GM12872 (cell line): ENCODE data around the gene SLC12A7.

Experiments
- TF ChIP-seq, protein P1 (sequence below): IDR thresholded peaks from 3 replicates; pipeline ENCODE4 v1.5.1; 2011; ENCODE audit warnings: low read depth, mild to moderate bottlenecking, low read length, moderate library complexity; ENCODE audit not compliant: insufficient read depth

Gene SLC12A7

DNA sequence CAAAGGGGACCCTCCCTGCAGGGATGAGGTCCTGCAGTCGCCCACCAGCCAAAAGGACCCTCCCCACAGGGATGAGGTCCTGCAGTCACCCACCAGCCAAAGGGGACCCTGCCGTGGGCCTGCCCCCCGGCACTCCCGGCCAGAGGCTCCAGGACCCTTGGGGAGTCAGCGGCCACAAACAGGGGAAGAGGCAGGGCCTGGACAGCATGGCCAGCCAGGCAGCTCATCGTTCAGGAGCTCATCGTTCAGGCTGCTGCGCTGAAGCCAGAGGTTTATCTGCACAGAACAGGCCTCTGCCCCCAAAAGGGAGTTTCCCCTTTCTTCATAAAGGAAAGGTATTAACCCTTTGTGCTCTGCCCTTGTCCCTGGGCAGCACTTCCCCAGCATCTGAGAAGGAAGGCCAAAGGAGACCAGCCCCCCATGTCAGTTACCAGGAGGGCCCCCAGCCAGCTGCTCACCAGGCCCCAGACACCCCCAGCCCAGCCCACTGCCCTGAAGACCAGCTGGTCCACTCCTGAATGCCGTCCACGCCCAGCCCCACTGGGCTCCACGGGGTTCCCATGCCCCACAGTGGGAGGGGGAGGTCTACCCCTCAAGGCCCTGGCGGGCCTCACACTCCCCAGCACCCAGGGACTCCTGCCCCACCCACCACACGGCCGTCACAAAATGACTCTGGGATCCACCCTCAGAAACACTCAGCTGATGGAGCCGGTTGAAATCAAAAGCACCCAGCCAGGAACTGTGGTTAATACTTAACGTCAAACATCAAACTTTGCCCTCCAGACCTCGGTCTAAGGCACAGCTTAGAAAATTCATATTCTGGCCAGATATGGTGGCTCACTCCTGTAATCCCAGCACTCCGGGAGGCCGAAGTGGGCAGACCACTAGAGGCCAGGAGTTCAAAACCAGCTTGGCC is 6.3 kb downstream of the SLC12A7 start:
- TF ChIP-seq, protein P1, sequence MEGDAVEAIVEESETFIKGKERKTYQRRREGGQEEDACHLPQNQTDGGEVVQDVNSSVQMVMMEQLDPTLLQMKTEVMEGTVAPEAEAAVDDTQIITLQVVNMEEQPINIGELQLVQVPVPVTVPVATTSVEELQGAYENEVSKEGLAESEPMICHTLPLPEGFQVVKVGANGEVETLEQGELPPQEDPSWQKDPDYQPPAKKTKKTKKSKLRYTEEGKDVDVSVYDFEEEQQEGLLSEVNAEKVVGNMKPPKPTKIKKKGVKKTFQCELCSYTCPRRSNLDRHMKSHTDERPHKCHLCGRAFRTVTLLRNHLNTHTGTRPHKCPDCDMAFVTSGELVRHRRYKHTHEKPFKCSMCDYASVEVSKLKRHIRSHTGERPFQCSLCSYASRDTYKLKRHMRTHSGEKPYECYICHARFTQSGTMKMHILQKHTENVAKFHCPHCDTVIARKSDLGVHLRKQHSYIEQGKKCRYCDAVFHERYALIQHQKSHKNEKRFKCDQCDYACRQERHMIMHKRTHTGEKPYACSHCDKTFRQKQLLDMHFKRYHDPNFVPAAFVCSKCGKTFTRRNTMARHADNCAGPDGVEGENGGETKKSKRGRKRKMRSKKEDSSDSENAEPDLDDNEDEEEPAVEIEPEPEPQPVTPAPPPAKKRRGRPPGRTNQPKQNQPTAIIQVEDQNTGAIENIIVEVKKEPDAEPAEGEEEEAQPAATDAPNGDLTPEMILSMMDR = no peak

DNA sequence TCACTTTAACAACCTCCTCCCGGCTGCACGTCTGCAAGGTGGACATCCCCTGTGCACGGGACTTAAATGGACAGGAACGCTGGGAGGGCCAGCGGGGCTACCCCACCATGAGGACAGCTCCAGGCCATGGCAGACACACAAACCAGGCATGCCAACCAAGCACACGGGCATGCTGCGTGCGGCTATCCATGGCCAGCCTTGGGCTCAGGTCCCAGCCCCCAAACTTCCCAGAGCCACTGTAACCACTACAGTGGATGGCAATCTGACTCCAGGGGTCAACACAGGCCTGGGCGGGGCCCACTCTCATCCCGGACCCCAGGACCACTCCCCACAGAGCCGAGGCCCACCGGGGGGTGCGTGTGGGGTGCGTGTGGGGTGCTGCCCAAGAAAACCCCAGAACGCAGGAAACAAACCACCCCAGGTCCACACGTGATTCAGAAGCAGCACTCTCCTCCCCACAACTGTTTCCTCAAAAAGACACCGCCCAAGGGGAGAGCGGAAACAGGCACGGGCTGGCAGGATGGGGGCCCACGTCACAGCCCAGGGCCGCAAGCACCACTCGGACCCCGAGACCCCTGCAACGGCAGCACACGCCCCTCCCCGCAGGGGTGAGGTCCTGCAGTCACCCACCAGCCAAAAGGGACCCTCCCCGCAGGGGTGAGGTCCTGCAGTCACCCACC is 7.4 kb downstream of the SLC12A7 start:
- TF ChIP-seq, protein P1 = no peak

DNA sequence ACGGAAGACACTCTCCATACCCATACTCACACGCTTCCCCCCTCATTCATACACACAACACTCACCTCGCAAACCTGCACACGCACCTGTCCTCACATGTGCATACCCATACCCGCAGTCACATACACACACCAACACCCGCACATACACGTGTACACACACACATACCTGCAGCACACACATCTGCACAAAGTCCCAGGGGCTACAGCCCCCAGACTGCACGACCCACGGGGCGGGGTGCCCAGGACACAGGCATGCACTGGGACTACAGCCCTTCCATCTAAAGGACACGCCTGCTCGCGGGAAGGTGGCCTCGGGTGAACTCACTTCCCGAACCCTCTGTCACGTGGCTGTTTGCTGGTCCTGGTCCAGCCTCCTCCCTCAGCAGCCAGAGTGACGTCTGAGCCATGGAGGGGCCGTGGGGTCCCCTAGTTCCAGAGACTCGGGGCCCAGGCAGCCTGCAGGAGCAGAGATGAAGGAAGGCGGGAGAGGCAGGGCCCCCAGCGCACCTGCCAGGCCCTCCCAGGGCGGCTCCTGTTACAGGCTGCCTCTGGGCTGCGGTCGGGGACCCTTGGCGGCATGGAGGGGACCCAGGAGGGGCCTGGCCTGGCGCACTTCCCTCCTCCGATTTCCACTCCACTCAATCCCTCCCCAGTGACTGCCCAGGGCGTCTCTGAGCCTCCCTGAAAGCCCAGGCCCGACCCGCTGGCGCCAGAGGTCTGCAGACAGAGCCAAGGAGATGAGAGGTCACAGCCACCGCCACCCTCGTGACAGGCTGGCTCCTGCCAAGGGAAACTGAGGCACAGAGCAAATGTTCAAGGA is 8.1 kb downstream of the SLC12A7 start:
- TF ChIP-seq, protein P1 = no peak

DNA sequence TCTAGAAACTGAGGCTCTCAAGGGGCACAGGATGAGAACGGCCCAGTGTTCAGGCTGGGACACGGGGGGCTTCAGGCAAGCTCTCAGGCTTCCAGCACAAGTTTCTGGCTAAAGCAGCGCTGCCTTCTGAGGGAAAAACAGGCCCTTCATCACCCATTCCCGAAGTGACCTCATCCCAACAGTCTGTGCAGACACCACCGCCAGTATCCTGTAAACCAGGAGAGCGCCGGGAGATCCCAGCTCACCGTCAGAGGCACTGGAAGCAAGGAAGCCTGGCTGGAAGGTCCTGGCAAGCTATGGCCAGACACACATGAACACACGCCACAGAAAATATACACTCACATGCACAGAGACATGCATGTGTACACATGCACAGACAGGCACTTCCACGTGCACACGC is 8.8 kb downstream of the SLC12A7 start:
- TF ChIP-seq, protein P1 = no peak

DNA sequence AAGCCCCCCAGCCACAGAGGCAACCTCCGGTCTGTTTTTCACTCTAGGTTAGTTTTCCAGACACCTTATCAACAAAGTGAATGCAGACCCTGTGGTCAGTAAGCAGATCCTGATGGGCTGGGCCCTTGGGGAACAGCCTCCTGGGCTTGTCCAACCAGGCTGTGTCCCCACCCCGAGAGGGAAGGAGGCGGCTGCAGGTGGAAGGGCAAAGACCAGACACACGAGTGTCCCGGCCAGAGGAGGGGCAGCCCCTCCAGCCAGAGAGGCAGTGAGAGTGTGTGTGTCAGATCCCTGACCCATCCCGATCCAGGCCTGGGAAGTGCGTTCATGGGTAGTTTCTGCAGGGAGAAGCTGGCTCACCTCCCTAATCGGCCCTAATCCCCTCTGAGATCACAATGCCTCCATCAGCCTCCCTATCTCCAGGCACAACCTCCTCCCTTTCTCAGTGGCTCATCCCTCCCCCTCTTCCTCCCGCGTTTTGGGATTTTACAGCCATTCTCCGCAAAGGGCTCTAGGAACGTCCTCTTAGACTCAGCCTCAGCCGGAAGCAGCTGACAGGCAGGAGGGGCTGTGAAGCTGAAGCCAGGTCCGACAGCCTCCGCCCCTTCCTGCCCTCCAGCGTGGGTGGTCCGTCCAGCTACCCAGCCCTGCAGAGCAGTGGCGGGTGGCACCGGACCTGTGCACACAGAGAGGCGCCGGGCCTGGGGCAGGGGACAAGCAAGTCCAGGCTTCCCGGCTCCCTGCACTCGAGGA is 9.7 kb downstream of the SLC12A7 start:
- TF ChIP-seq, protein P1 = no peak

DNA sequence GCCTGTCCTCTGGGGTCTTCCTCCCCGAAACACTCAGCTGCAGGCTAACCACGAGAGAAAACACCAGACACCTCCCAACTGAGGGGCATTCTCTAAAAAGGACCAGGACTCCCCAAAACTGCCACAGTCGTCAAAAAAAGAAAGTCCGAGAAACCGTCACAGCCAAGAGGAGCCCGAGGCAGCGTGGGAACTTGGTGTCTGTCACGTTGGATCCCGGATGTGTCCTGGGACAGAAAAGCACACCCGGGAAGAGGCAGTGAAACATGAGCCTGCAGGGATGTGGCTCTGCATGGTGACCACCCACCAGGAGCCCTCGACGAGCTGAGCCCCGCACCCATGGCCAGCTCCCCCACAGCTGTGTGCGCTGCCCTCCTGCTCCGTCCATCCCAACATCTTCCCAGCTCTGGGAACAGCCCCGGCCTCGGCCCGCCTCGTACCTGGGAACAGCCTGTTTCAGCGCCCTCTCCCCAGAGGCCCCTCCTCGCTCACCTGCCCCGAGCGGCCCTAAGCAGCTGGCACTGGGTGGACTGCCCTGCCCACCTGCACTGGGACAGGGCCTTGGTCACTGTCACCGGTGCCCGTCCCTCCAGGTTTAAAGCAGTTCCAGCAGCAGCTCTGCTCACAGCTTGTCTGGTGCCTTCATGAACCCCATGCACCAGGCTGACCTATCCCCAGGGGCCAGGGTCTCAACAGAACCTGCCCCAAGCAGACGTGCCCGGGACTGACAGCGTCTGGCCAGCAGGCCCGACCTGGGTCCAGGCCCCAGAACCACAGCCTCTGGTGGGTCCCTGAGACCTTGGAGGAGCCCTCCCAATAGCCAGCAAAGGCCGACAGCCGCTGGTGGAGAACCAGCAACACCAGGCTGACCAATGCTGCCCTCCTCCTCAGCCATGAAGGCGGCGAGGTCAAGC is 10.9 kb downstream of the SLC12A7 start:
- TF ChIP-seq, protein P1 = no peak
